ENCODE measurements around the gene GLB1L3.

DNA sequence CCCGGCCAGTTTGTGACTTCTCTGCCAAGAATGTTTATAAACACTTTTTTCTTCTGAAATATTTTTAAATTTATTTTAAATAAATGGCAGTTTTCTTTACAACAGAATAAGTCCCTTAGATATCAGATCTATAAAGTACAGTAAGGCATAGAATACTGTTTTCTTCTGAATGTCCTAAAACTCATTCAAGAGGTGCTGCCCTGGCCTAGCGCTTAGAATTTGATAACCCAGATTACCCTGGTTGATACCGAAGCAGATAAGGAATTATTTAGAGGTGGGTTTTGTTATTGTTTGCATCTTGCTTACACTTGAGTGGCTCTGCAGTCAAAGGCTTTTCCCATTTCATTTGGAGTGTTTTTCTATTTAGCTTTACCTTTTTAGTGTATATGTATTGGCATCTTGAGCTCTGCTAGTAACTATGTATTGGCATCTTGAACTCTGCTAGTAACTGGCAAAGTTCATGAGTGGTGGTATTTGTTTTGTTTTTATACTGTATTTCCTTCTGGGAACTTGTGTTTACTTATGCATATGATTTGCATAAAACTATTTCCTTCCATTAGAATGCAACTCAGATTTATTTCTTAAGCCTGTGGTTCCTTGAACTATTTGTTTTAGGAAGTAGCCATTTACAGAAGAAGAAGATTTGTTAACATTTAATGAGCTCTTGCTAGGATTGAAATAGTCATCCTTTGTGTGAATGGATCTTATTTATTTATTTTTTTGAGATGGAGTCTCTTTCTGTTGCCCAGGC lies 21.6 kb upstream of the GLB1L3 start:
- TF ChIP-seq, protein P1, sequence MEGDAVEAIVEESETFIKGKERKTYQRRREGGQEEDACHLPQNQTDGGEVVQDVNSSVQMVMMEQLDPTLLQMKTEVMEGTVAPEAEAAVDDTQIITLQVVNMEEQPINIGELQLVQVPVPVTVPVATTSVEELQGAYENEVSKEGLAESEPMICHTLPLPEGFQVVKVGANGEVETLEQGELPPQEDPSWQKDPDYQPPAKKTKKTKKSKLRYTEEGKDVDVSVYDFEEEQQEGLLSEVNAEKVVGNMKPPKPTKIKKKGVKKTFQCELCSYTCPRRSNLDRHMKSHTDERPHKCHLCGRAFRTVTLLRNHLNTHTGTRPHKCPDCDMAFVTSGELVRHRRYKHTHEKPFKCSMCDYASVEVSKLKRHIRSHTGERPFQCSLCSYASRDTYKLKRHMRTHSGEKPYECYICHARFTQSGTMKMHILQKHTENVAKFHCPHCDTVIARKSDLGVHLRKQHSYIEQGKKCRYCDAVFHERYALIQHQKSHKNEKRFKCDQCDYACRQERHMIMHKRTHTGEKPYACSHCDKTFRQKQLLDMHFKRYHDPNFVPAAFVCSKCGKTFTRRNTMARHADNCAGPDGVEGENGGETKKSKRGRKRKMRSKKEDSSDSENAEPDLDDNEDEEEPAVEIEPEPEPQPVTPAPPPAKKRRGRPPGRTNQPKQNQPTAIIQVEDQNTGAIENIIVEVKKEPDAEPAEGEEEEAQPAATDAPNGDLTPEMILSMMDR (conservative IDR thresholded peaks at IDR 0.05; ENCODE audit: low read depth, low read length), result no peak
- TF ChIP-seq, protein P2, sequence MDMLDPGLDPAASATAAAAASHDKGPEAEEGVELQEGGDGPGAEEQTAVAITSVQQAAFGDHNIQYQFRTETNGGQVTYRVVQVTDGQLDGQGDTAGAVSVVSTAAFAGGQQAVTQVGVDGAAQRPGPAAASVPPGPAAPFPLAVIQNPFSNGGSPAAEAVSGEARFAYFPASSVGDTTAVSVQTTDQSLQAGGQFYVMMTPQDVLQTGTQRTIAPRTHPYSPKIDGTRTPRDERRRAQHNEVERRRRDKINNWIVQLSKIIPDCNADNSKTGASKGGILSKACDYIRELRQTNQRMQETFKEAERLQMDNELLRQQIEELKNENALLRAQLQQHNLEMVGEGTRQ (IDR thresholded peaks at IDR 0.05; ENCODE audit: low read depth, low read length), result no peak
- no peak for TF ChIP-seq CEBPB (IDR thresholded peaks at IDR 0.05; ENCODE audit: low read depth, low read length)
- no peak for TF ChIP-seq POLR2A (IDR thresholded peaks at IDR 0.05; ENCODE audit: low read depth, low read length)
- TF ChIP-seq CHD1 (IDR thresholded peaks at IDR 0.05; ENCODE audit: low read depth, low read length), result no peak

Measured in IMR-90 (cell line).